ENCODE data around the gene MTERF4.
A peak's percentile ranks its signal among the peaks of the same experiment; 100 is the strongest.

MTERF4 gene

DNA sequence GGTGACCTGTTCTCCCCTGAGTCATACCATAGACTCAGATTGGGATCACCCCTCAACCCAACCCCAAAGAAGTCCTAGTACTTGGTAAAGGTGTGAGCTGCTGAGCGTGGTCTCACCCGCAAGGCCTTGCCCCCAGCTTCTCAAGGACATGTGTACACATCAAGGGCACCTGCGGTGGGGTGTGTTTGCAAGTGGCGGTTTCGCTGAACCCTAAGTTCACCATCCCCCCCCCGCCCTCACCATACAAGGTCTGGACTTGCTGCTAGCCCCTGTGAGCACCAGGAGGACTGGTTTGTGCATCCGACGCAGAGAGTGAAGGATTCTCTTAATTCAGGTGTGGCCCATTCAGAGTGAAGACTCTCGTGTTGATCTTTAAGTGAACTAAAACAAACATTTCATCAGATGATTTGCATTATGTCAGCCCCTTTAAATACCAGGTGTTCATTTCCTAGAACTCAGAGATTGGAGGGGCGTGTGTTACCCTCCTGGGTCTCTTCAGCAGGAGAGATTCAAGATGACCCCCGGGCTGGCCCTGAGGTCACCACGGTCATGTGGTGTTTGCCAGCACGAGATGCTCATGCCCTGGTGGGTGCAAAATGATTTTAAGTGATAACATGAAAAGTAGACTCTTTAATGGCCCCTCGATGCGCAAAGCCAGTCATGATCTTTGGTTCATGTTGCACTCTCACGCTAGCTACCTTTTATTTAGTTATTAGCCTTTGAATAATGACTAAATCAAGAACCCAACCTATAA is 27.8 kb downstream of the MTERF4 start:
- H3K36me3 Mint-ChIP-seq, result peaks cover 17% of the 10 kb centered on the region
- DNase-seq (ENCODE audit: low spot score in 2 of 2), result no peak
- no peaks in the 10 kb centered on the region for H3K9me3 Mint-ChIP-seq
- ATAC-seq, result no peak
- no peak overlapping the region for H3K4me3 Mint-ChIP-seq
- H3K27ac Mint-ChIP-seq, result no peak overlapping the region
- no peaks in the 10 kb centered on the region for H3K4me1 Mint-ChIP-seq

- DNase-seq (ENCODE audit: low spot score in 2 of 2) (no peak), ATAC-seq (no peak)
- Mint-ChIP-seq H3K36me3 (peaks cover 17% of the 10 kb centered on the region), H3K9me3 (no peaks in the 10 kb centered on the region), H3K27ac (no peak overlapping the region), H3K4me1 (no peaks in the 10 kb centered on the region), H3K4me3 (no peak overlapping the region)
Observed at GRCh38 chr2:241073166-241074064, 28.7 kb downstream of the MTERF4 start.

DNA sequence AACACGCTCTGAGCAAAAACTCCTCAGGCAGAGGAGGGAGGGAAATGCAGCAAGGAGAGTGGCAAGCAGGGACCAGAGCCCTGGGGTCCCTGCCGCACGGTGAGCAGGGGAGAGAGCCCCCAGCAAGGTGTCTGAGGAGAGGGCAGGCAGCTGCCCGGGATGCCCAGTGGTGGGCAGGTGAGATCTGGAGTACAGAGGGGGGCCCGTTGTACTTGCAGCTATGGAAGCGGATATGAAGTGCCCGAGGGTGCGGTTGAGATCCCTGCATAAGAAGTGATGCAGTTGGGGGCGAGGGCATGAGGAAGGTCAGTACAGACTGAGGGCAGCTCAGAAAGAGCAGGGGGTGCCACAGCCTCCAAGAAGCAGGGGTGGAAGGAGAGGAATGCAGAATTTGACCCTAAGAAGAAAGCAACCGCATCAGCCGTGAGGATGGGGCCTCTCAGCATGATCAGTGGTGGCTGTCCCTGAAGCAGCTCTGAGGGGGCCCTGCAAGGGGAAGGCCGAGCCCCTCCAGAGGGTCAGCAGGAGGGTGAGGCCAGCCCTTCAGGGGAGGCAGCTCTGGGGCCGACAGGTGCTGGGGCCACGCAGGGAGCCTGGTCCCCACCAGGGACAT is 29.4 kb downstream of the MTERF4 start:
- Mint-ChIP-seq H3K4me3 (no peak overlapping the region), H3K9me3 (no peaks in the 10 kb centered on the region), H3K4me1 (no peaks in the 10 kb centered on the region), H3K27ac (peak overlapping the region; percentile 67), H3K36me3 (peaks cover 17% of the 10 kb centered on the region)
- ATAC-seq (no peak), DNase-seq (ENCODE audit: low spot score in 2 of 2) (no peak)

DNA sequence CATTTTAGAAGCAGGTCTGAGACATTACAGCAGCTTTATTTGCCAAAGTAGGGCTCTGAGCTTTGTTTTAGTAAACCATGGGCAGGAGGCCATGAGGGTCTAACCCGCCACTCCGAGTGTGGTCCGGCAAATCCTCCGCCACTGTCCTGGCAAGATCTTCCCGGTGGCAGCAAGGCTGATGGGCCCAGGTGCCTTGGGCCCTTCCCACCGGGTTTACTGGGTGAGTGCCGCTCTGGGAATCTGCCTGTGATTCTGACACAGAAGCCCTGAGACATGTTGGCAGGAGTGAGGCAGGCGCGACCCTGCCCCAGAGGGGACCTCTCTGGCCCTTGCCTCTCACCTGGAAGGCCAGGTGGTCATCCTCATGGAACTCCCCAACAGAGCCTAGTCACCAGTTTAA is 29.9 kb downstream of the MTERF4 start:
- DNase-seq (ENCODE audit: low spot score in 2 of 2) (no peak), ATAC-seq (no peak)
- Mint-ChIP-seq H3K9me3 (no peaks in the 10 kb centered on the region), H3K4me3 (no peak overlapping the region), H3K36me3 (peaks cover 17% of the 10 kb centered on the region), H3K27ac (peak overlapping the region; percentile 67), H3K4me1 (no peaks in the 10 kb centered on the region)

DNA sequence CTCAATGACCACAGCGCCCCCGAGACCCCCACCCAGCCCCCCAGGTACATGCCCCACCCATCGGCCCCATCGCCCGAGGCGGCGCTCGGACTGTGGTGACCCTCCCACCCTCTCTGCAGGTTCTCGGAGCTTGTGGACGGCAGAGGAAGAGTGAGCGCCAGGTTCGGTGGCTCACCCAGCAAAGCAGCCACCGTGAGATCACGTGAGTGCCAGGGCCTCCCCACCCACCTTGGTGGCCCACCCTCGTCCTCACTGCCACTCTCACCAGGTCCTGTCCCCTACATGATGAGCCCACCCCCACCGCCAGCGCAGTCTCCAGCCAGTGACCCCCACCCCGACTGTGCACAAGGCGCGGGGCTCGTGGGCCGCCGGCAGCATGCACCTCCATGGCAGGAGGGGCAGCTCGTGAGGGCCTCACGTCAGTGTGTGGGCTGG is 30.4 kb downstream of the MTERF4 start:
- no peaks in the 10 kb centered on the region for H3K9me3 Mint-ChIP-seq
- no peak for DNase-seq (ENCODE audit: low spot score in 2 of 2)
- H3K4me3 Mint-ChIP-seq, result no peak overlapping the region
- no peak for ATAC-seq
- H3K27ac Mint-ChIP-seq, result no peak overlapping the region
- peaks cover 17% of the 10 kb centered on the region for H3K36me3 Mint-ChIP-seq
- H3K4me1 Mint-ChIP-seq, result no peaks in the 10 kb centered on the region

- no peak for ATAC-seq
Observed at GRCh38 chr2:241070811-241071676, 31.0 kb downstream of the MTERF4 start.

DNA sequence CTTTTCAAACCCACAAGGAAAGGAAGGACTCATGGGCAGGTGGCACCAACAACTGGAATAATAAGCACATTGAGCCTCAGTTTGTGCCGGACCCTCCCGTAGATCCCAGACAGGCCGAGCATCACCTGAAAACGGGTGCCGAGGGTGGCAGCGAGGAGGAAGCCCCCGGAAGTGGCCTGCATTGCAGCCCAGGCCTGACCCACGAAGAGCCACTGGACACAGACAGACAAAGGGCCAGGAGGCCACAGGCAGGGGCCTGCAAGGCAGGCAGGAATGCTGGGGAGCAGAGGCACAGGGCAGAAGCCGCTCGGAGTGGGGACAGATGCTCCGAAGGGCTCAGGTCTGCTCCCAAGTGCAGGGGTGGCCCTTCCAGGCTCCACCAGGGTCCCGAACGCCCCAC is 31.7 kb downstream of the MTERF4 start:
- H3K27ac Mint-ChIP-seq, result no peak overlapping the region
- no peak overlapping the region for H3K4me3 Mint-ChIP-seq
- H3K9me3 Mint-ChIP-seq, result no peaks in the 10 kb centered on the region
- DNase-seq (ENCODE audit: low spot score in 2 of 2), result no peak
- H3K4me1 Mint-ChIP-seq, result no peaks in the 10 kb centered on the region
- ATAC-seq, result no peak
- H3K36me3 Mint-ChIP-seq, result peaks cover 12% of the 10 kb centered on the region

More at GRCh38 chr2:241070811-241071676, 31.0 kb downstream of the MTERF4 start:
- Mint-ChIP-seq H3K9me3 (no peaks in the 10 kb centered on the region), H3K36me3 (peaks cover 17% of the 10 kb centered on the region), H3K4me3 (no peak overlapping the region), H3K4me1 (no peaks in the 10 kb centered on the region), H3K27ac (no peak overlapping the region)
- no peak for DNase-seq (ENCODE audit: low spot score in 2 of 2)

GRCh38 chr2:241069821-241070281 is 32.2 kb downstream of the MTERF4 start:
- no peak overlapping the region for H3K4me3 Mint-ChIP-seq
- H3K27ac Mint-ChIP-seq, result no peak overlapping the region
- no peaks in the 10 kb centered on the region for H3K9me3 Mint-ChIP-seq
- ATAC-seq, result no peak
- DNase-seq (ENCODE audit: low spot score in 2 of 2), result peak in 1 of 2 donors; percentile 45
- H3K36me3 Mint-ChIP-seq, result peaks cover 7% of the 10 kb centered on the region
- no peaks in the 10 kb centered on the region for H3K4me1 Mint-ChIP-seq

GRCh38 chr2:241068942-241069810 is 32.9 kb downstream of the MTERF4 start:
- Mint-ChIP-seq H3K9me3 (no peaks in the 10 kb centered on the region), H3K4me3 (no peak overlapping the region), H3K4me1 (peaks cover 5% of the 10 kb centered on the region), H3K27ac (no peak overlapping the region), H3K36me3 (peaks cover 4% of the 10 kb centered on the region)
- DNase-seq (ENCODE audit: low spot score in 2 of 2), result peak in 1 of 2 donors; percentile 46
- no peak for ATAC-seq

DNA sequence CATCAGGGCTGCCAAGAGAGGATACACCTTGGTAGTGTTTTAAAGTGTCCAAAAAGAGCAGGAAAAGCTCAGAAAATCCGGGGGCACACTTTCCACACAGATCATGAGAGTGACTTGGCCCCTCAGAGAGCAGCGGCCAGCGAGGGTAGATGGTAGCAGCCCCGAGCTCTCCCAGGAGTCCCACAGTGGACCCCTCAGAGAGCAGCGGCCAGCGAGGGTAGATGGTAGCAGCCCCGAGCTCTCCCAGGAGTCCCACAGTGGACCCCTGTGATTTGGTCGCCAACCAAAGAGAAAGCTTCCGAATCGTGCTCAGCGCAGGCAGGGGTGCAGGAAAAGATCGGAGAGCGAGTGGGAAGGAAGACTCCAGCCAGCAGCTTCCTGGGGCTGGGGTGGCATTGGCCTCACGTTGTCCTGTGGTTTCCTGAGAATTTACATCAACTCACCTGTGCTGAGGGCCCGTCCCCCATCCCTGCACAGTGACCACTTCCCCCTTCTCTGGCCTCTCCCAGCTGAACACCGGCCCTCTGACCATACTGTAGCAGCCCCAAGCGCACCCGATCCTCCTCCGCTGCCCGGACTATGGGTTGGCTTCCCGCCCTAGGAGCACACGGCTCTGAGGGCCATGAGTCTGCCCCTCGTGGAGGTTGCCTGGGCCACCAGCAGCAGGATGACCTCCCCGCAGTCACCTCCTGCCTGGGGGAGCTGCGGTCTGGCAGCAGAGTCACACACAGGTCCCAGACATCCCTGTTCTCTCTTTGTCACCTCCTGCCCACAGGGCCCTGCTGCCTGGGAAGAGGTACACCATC is 33.7 kb downstream of the MTERF4 start:
- peak overlapping the region; percentile 23 for H3K27ac Mint-ChIP-seq

DNA sequence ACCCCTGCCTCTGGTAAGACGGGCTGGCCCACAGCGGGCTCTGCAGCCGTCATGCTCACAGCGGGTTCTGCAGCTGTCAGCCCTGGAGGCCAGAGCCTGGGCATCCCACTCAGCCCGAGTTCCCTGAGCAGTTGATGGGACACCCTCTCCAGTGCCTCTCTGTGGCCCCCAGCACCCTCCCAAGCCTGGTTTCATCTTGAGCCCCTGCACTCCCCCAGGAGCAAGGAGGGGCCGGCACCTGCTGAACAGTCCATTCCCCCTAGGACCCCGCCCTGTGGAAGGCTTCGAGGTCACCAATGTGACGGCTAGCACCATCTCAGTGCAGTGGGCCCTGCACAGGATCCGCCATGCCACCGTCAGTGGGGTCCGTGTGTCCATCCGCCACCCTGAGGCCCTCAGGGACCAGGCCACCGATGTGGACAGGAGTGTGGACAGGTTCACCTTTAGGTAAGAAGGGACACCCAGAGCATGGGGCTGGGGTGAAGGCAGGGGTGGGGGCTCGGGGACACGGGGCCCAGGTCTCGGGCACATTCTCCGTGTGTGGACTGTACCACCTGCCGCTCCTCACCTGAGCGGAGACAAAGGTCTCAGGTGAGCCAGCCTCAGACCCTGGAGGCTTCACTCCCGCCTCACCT is 34.5 kb downstream of the MTERF4 start:
- H3K9me3 Mint-ChIP-seq, result no peaks in the 10 kb centered on the region
- ATAC-seq (no peak), DNase-seq (ENCODE audit: low spot score in 2 of 2) (peak in 1 of 2 donors; percentile 28)
- H3K36me3 Mint-ChIP-seq, result peaks cover 4% of the 10 kb centered on the region
- H3K4me1 Mint-ChIP-seq, result peaks cover 8% of the 10 kb centered on the region
- no peak overlapping the region for H3K4me3 Mint-ChIP-seq
- peak overlapping the region; percentile 23 for H3K27ac Mint-ChIP-seq

More for the DNA sequence above, 33.7 kb downstream of the MTERF4 start:
- Mint-ChIP-seq H3K36me3 (peaks cover 4% of the 10 kb centered on the region), H3K9me3 (no peaks in the 10 kb centered on the region), H3K4me3 (no peak overlapping the region), H3K4me1 (peaks cover 8% of the 10 kb centered on the region)
- DNase-seq (ENCODE audit: low spot score in 2 of 2) (peak in 1 of 2 donors; percentile 26), ATAC-seq (no peak)

GRCh38 chr2:241066893-241067341 is 35.2 kb downstream of the MTERF4 start:
- ATAC-seq, result no peak
- peak in 1 of 2 donors; percentile 45 for DNase-seq (ENCODE audit: low spot score in 2 of 2)
- Mint-ChIP-seq H3K9me3 (no peaks in the 10 kb centered on the region), H3K27ac (no peak overlapping the region), H3K36me3 (peaks cover 4% of the 10 kb centered on the region), H3K4me1 (peaks cover 8% of the 10 kb centered on the region), H3K4me3 (no peak overlapping the region)

All from stimulated activated effector memory CD8-positive, alpha-beta T cell treated with anti-CD3 and anti-CD28 coated beads, Interleukin-12 subunit alpha, Interleukin-12 subunit beta, amount 100 ng/mL, for 72 hours (primary cell).